Adrenal gland (tissue), 12 donors: Measurements from ENCODE around the gene PRR18. TPM values are rescaled to one million over a fixed set of nuclear protein-coding genes. Genes with fewer than 3 reads are reported as not detected.

Source experiments
- DNase-seq, 7 donors: peaks; one replicate each; pipeline ENCODE4 v3.0.0-alpha.2; 2019 to 2020
- H3K27ac ChIP-seq, 5 donors: fragments of 200-600 bp; sonication (generic) in 4 of 5; 1 replicate in 3 of 5; 2 replicates in 2 of 5; pipeline versions ENCODE4 v1.5.1 to v1.8.0; 2016 to 2020; ENCODE audit warnings: mild to moderate bottlenecking in 1 of 5
- H3K27me3 ChIP-seq: fragments of 200-600 bp; 2 replicates; pipeline ENCODE4 v1.8.0; 2021
- H3K36me3 ChIP-seq, 2 donors: fragments of 200-600 bp; replicated peaks in 1 of 2; 1 replicate in 1 of 2; 2 replicates in 1 of 2; pipeline versions ENCODE4 v1.5.1 to v1.8.0; 2018 to 2022
- H3K4me1 ChIP-seq, 2 donors: fragments of 200-600 bp; replicated peaks in 1 of 2; 1 replicate in 1 of 2; 2 replicates in 1 of 2; pipeline versions ENCODE4 v1.5.1 to v1.8.0; 2018 to 2021
- H3K4me3 ChIP-seq, 4 donors: fragments of 200-600 bp; sonication (generic) in 3 of 4; one replicate each; pipeline ENCODE4 v1.5.1; 2016 to 2018
- H3K9me3 ChIP-seq, 3 donors: fragments of 200-600 bp; sonication (generic) in 1 of 3; replicated peaks in 1 of 3; 1 replicate in 2 of 3; 2 replicates in 1 of 3; pipeline versions ENCODE4 v1.5.1 to v1.8.0; 2016 to 2021
- POLR2A ChIP-seq, 2 donors: fragments of 450-650 bp; IDR thresholded peaks; one replicate each; pipeline ENCODE4 v1.6.1; 2017; ENCODE audit warnings: antibody characterized with exemption in 2 of 2, mild to moderate bottlenecking in 2 of 2, moderate library complexity in 1 of 2
- WGBS, 4 donors: extraction: QIAGEN DNeasy Blood & Tissue Kit in 2 of 4; methylation state at CpG; one replicate each; pipeline versions ENCODE4 v1.1.5 to v1.1.7; 2013 to 2017; 5-methylcytosine and 5-hydroxymethylcytosine counted together
- intact Hi-C, 2 donors: fragments of 100-400 bp; cut with DNase I; formaldehyde crosslinking; loops; one replicate each; pipeline versions ENCODE4 v1.14.1 to v1.15.0; 2022 to 2023
- polyA plus RNA-seq, 3 donors: library from polyadenylated mRNA; stranded (reverse); fragments of 200-250 nt in 2 of 3; fragments of 350-450 nt in 1 of 3; fragmentation: Illumina TruSeq in 1 of 3; extraction: RNeasy Lipid Tissue Mini Kit (QIAGEN cat#74804) in 1 of 3; gene quantifications; one replicate each; pipeline ENCODE4 v1.2.3, GENCODE V29; 2013 to 2014
- total RNA-seq, 9 donors: library from RNA; depleted of rRNA in 4 of 9; stranded (reverse); fragments of >200 nt in 4 of 9; fragments of 120-200 nt in 1 of 9; fragmentation: NEBNext Ultra II Directional in 1 of 9; extraction: Animal tissue kit (Norgen Biotek cat#: 25700) in 1 of 9; gene quantifications; one replicate each; pipeline versions ENCODE4 v1.1.0 to v1.2.4, GENCODE V29; 2013 to 2023
- TF ChIP-seq, protein P1 (sequence below), 6 experiments: fragments of 450-650 bp in 4 of 6; fragments of 200-600 bp in 2 of 6; sonication (generic) in 1 of 6; IDR thresholded peaks; 1 replicate in 5 of 6; 2 replicates in 1 of 6; pipeline versions ENCODE4 v1.5.1 to v1.8.0; 2016 to 2021; ENCODE audit warnings: antibody characterized with exemption in 6 of 6, mild to moderate bottlenecking in 2 of 6, moderate library complexity in 1 of 6
- donor health status: healthy with polysubstance abuse.
- donor health status: Bipolar disorder and iron deficiency.
- donor health status: DM: yes; HTN: yes; CAD: no.
- donor health status: DM: no; HTN: no; CAD: no.
- donor health status: DM: no; HTN: no; CAD: no.
- donor health status: DM: yes; HTN: yes; CAD: no.

Gene PRR18
- total and polyA plus RNA-seq, 12 donors: 0.07 to 0.60 (median 0.07) TPM; not detected in 9

- Histone ChIP-seq H3K4me1 (no peaks in the 10 kb centered on the region), H3K27ac (no peak overlapping the region), H3K9me3 (no peaks in the 10 kb centered on the region), H3K27me3 (peaks cover 22% of the 10 kb centered on the region), H3K36me3 (no peaks in the 10 kb centered on the region), H3K4me3 (no peak overlapping the region)
- whole genome bisulfite sequencing, 4 donors: 80 to 91% (median 88%) methylated on average over 17 of the region's 17 CpGs
- TF ChIP-seq, protein P1, sequence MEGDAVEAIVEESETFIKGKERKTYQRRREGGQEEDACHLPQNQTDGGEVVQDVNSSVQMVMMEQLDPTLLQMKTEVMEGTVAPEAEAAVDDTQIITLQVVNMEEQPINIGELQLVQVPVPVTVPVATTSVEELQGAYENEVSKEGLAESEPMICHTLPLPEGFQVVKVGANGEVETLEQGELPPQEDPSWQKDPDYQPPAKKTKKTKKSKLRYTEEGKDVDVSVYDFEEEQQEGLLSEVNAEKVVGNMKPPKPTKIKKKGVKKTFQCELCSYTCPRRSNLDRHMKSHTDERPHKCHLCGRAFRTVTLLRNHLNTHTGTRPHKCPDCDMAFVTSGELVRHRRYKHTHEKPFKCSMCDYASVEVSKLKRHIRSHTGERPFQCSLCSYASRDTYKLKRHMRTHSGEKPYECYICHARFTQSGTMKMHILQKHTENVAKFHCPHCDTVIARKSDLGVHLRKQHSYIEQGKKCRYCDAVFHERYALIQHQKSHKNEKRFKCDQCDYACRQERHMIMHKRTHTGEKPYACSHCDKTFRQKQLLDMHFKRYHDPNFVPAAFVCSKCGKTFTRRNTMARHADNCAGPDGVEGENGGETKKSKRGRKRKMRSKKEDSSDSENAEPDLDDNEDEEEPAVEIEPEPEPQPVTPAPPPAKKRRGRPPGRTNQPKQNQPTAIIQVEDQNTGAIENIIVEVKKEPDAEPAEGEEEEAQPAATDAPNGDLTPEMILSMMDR (IDR thresholded peaks at IDR 0.05): no peak
- intact Hi-C loops: no loop called here
- no peak for DNase-seq
Measured at GRCh38 chr6:166301611-166302529, 6.3 kb downstream of the PRR18 start.

DNA sequence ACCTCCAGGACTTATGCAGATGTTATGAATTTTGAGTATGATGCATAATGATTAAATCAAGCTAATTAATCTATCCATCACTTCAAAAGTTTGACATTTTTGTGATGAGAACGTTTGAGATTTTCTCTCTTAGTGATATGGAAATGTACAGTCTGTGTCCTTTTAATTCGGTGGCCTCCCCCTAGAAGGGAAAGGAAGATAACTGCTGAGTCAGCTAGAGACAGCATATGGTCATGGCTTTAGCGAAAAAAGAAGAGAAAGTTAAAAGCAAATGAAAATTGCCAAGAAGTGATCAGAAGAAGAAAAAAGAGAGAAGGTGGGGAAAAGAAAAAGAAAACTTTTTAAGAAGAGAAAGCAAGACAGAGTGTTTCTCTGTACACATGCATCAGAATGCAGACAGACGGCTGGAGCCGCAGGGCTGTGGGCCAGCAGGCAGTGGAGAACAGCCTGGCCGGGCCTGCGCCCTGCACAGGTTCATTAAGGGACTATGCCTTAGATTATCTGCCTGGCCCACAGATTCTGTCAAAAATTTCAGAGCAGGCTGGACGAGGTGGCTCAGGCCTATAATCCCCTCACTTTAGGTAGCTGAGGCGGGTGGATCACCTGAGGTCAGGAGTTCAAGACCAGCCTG lies 7.7 kb downstream of the PRR18 start:
- Histone ChIP-seq H3K4me1 (no peaks in the 10 kb centered on the region), H3K9me3 (no peaks in the 10 kb centered on the region), H3K36me3 (no peaks in the 10 kb centered on the region), H3K27me3 (peaks cover 8% of the 10 kb centered on the region), H3K27ac (no peak overlapping the region), H3K4me3 (no peak overlapping the region)
- no peak for DNase-seq
- TF ChIP-seq, protein P1 (IDR thresholded peaks at IDR 0.05): no peak
- TF ChIP-seq POLR2A (IDR thresholded peaks at IDR 0.05): no peak
- intact Hi-C loops: no loop called here
- 75 to 82% (median 79%) methylated on average over 8 to 9 of the region's 9 CpGs for WGBS, 4 donors

DNA sequence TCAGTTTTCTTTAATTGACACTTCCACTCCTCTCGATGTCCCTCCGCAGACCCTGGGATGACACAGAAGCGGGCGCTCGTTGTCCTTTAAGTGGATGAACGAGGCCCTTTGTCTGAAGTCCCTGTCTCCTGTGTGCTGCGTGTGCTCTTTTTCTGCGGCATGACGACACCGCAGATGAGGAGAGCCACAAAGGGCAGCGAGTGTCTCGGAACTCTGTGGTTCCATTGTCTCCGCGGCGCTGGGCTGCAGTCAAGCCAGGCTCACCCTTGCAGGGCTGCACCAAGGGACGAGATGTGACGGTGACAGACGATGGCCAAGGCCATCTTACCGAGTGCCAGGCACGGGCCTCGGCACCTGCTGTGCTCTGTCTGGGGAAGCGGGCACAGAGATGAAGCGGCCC lies 10.6 kb downstream of the PRR18 start:
- no peaks in the 10 kb centered on the region for H3K4me1 ChIP-seq
- no peaks in the 10 kb centered on the region for H3K9me3 ChIP-seq
- WGBS, 4 donors: 83 to 95% (median 86%) methylated on average over 20 to 23 of the region's 23 CpGs
- H3K27ac ChIP-seq: no peak overlapping the region
- H3K36me3 ChIP-seq: no peaks in the 10 kb centered on the region
- H3K4me3 ChIP-seq: no peak overlapping the region
- no peak for DNase-seq
- peaks cover 5% of the 10 kb centered on the region for H3K27me3 ChIP-seq
- TF ChIP-seq POLR2A (IDR thresholded peaks at IDR 0.05): no peak
- TF ChIP-seq, protein P1 (IDR thresholded peaks at IDR 0.05): no peak
- intact Hi-C loops: no loop called here

GRCh38 chr6:166296035-166296883 lies 11.9 kb downstream of the PRR18 start:
- WGBS, 4 donors: 71 to 77% (median 74%) methylated on average over 10 of the region's 10 CpGs
- H3K27me3 ChIP-seq: peaks cover 5% of the 10 kb centered on the region
- H3K27ac ChIP-seq: no peak overlapping the region
- no peaks in the 10 kb centered on the region for H3K9me3 ChIP-seq
- TF ChIP-seq, protein P1 (IDR thresholded peaks at IDR 0.05): no peak
- no peak for TF ChIP-seq POLR2A (IDR thresholded peaks at IDR 0.05)
- DNase-seq: no peak
- no peaks in the 10 kb centered on the region for H3K36me3 ChIP-seq
- no peak overlapping the region for H3K4me3 ChIP-seq
- intact Hi-C loops: no loop called here
- no peaks in the 10 kb centered on the region for H3K4me1 ChIP-seq
